Measurements from ENCODE around the gene TTC6.

Gene TTC6

GRCh38 chr14:37558740-37559139 lies 36.7 kb upstream of the TTC6 start:
- no peak for TF ChIP-seq CTCF (IDR thresholded peaks at IDR 0.05; ENCODE audit: low read depth, low read length, missing control alignments)
- DNase-seq, result no peak
- no peak overlapping the region for H3K4me3 ChIP-seq (ENCODE audit: low read depth, low read length)
- no peaks in the 10 kb centered on the region for H3K36me3 ChIP-seq (replicated peaks)
- H3K27me3 ChIP-seq (replicated peaks), result no peaks in the 10 kb centered on the region
- H3K27ac ChIP-seq, result no peak overlapping the region
- in situ Hi-C loops (cut with HindIII; ENCODE audit: low pct_ligation_motif_present, low sequenced_read_pairs), result no loop called here

GRCh38 chr14:37559386-37559785 lies 36.0 kb upstream of the TTC6 start:
- Histone ChIP-seq H3K36me3 (replicated peaks) (no peaks in the 10 kb centered on the region), H3K4me3 (ENCODE audit: low read depth, low read length) (no peak overlapping the region), H3K27me3 (replicated peaks) (no peaks in the 10 kb centered on the region), H3K27ac (no peak overlapping the region)
- peak; percentile 49 for DNase-seq
- in situ Hi-C loops (cut with HindIII; ENCODE audit: low pct_ligation_motif_present, low sequenced_read_pairs), result no loop called here
- no peak for TF ChIP-seq CTCF (IDR thresholded peaks at IDR 0.05; ENCODE audit: low read depth, low read length, missing control alignments)

DNA sequence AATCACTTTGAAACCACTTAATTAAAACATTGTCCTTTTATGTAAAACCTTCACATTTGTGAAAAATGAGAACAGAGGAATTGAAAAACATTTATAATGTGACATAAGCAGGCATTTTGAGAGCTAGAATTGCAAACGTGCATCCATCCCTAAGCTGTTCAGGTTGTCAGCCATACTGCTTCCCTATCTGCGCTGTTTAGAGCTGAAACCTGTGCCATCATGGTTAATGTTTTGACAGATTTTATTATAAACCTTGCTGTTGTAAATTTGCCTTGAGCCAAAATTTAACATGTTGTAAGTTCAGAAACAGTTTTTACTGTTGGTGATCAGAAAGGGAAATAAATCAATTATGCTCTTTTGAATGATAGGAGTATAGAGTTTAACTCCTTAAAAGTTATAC lies 32.2 kb upstream of the TTC6 start:
- DNase-seq, result no peak
- no peaks in the 10 kb centered on the region for H3K36me3 ChIP-seq (replicated peaks)
- no peak overlapping the region for H3K4me3 ChIP-seq (ENCODE audit: low read depth, low read length)
- in situ Hi-C loops (cut with HindIII; ENCODE audit: low pct_ligation_motif_present, low sequenced_read_pairs), result no loop called here
- H3K27me3 ChIP-seq (replicated peaks), result no peaks in the 10 kb centered on the region
- H3K27ac ChIP-seq, result no peak overlapping the region
- TF ChIP-seq CTCF (IDR thresholded peaks at IDR 0.05; ENCODE audit: low read depth, low read length, missing control alignments), result no peak

DNA sequence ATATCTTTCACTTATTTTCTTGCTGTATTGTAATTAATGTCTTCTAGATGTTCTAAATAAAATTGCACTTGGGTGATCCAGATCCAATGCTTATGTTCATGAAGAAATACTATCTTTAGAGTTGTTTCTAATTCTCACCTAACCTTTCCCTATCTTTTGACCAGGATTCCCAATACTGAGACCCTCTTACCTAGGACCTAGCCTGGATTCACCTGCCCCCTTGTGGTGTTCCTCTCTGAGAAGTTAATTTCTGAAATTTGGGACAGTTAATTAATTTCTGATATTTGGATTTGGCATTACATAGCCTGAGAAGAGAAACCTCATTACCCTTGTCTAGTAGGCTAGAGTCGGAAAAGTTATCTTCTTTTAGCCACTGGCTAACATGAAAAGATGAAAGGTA lies 29.9 kb upstream of the TTC6 start:
- peak; percentile 36 for TF ChIP-seq CTCF (IDR thresholded peaks at IDR 0.05; ENCODE audit: low read depth, low read length, missing control alignments)
- in situ Hi-C loops (cut with HindIII; ENCODE audit: low pct_ligation_motif_present, low sequenced_read_pairs), result no loop called here
- Histone ChIP-seq H3K36me3 (replicated peaks) (no peaks in the 10 kb centered on the region), H3K27ac (no peak overlapping the region), H3K27me3 (replicated peaks) (no peaks in the 10 kb centered on the region), H3K4me3 (ENCODE audit: low read depth, low read length) (no peak overlapping the region)
- no peak for DNase-seq

DNA sequence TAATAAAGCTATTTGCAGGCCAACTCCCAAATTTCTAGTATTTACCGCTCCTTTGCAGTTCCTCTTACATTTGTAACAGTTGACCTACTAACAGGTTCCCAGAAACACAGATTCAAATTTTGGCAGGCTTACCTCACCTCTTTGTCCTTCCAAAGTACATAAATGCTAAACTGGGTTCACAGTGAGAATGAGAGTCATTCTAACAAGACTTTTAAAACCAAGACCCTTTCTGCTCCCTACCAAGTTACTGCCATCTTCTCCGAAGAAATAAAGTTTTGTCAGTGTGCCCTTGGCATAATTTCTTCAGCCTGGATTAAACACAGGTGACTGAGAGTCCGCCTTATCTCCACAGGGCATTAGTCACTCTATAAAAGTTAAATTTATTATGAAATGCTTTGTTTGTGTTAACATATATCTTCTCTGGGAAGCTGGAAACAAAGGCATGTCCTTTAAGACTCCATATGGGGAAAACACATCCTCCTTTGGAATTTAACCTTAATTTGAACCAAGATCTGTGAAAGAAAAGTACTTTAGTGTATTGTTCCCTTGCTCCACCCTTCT lies 28.5 kb upstream of the TTC6 start:
- in situ Hi-C loops (cut with HindIII; ENCODE audit: low pct_ligation_motif_present, low sequenced_read_pairs), result no loop called here
- Histone ChIP-seq H3K4me3 (ENCODE audit: low read depth, low read length) (no peak overlapping the region), H3K27ac (no peak overlapping the region), H3K27me3 (replicated peaks) (no peaks in the 10 kb centered on the region), H3K36me3 (replicated peaks) (no peaks in the 10 kb centered on the region)
- no peak for DNase-seq
- no peak for TF ChIP-seq CTCF (IDR thresholded peaks at IDR 0.05; ENCODE audit: low read depth, low read length, missing control alignments)

- in situ Hi-C loops (cut with HindIII; ENCODE audit: low pct_ligation_motif_present, low sequenced_read_pairs), result no loop called here
- H3K27me3 ChIP-seq (replicated peaks), result no peaks in the 10 kb centered on the region
- no peaks in the 10 kb centered on the region for H3K36me3 ChIP-seq (replicated peaks)
- no peak overlapping the region for H3K27ac ChIP-seq
- no peak overlapping the region for H3K4me3 ChIP-seq (ENCODE audit: low read depth, low read length)
- no peak for TF ChIP-seq CTCF (IDR thresholded peaks at IDR 0.05; ENCODE audit: low read depth, low read length, missing control alignments)
- DNase-seq, result no peak
These were observed 25.7 kb upstream of the TTC6 start for GRCh38 chr14:37569729-37570128.

All from brain microvascular endothelial cell (primary cell).